Measurements from ENCODE around the gene MACROD2.

MACROD2 gene

GRCh38 chr20:14947946-14948345 is 952.6 kb downstream of the MACROD2 start:
- no peak for FAIRE-seq
- TF ChIP-seq POU2F2 (IDR thresholded peaks at IDR 0.05; ENCODE audit: low read depth, low read length) = no peak
- no peak for TF ChIP-seq PAX5 (IDR thresholded peaks at IDR 0.05; ENCODE audit: insufficient read depth, low read length, severe bottlenecking)
- no peak for TF ChIP-seq SPI1 (IDR thresholded peaks at IDR 0.05; ENCODE audit: low read depth, low read length)
- no peak for DNase-seq (ENCODE audit: insufficient read length, low spot score)

DNA sequence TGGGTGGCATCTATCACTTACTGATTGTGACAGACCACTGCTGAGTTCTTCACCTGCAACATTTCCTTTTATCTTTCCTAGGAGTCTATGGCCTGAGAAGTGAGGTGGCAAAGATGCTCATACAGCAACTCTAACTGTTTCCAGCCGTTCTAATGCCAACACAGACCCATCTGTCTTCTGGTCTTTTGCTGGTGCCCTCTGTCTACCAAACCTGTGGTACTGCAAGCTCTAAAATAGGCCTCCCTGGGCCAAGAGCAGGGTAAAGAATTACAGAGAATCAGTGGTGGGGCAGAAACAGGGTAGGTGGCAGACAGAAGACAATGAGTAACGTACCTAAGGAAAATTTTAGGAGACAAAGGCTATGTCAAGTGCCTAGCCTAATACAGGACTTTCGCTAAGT is 953.1 kb downstream of the MACROD2 start:
- FAIRE-seq (no peak), DNase-seq (ENCODE audit: insufficient read length, low spot score) (no peak)
- no peak for TF ChIP-seq POU2F2 (IDR thresholded peaks at IDR 0.05; ENCODE audit: low read depth, low read length)
- TF ChIP-seq TAF1 (IDR thresholded peaks at IDR 0.05; ENCODE audit: low read depth, low read length) = no peak
- TF ChIP-seq PAX5 (IDR thresholded peaks at IDR 0.05; ENCODE audit: insufficient read depth, low read length, severe bottlenecking) = no peak
- no peak for TF ChIP-seq POLR2A (IDR thresholded peaks at IDR 0.05; ENCODE audit: low read depth, low read length)
- no peak for TF ChIP-seq POLR2AphosphoS5 (IDR thresholded peaks at IDR 0.05; ENCODE audit: low read depth, low read length)
- no peak for TF ChIP-seq SPI1 (IDR thresholded peaks at IDR 0.05; ENCODE audit: low read depth, low read length)

GRCh38 chr20:14950633-14951032 is 955.3 kb downstream of the MACROD2 start:
- FAIRE-seq = no peak
- no peak for TF ChIP-seq POLR2AphosphoS5 (IDR thresholded peaks at IDR 0.05; ENCODE audit: low read depth, low read length)
- TF ChIP-seq SPI1 (IDR thresholded peaks at IDR 0.05; ENCODE audit: low read depth, low read length) = no peak
- no peak for TF ChIP-seq POLR2A (IDR thresholded peaks at IDR 0.05; ENCODE audit: low read depth, low read length)
- TF ChIP-seq TAF1 (IDR thresholded peaks at IDR 0.05; ENCODE audit: low read depth, low read length) = no peak
- no peak for TF ChIP-seq PAX5 (IDR thresholded peaks at IDR 0.05; ENCODE audit: insufficient read depth, low read length, severe bottlenecking)
- no peak for TF ChIP-seq POU2F2 (IDR thresholded peaks at IDR 0.05; ENCODE audit: low read depth, low read length)
- DNase-seq (ENCODE audit: insufficient read length, low spot score) = no peak

DNA sequence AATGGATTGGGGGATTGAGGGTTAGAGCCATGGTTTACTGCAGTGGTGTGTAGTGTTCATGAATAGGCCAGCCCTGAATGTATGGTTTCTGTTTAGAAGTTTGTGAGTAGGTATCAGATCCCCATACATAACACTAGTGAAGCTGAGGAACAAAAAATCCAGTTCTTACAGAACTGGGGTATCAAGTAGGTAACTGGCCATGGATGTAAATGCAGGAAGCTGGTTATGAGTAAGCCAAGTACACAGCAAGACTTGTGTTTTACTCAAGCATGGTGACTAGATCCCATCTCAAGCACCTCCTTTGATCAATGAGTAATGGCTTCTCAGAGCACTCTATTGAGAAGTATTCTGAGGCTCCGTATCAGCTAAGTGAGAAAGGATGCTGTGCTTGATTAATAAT is 955.8 kb downstream of the MACROD2 start:
- no peak for FAIRE-seq
- DNase-seq (ENCODE audit: insufficient read length, low spot score) = no peak
- TF ChIP-seq POLR2A (IDR thresholded peaks at IDR 0.05; ENCODE audit: low read depth, low read length) (no peak), SPI1 (IDR thresholded peaks at IDR 0.05; ENCODE audit: low read depth, low read length) (no peak), PAX5 (IDR thresholded peaks at IDR 0.05; ENCODE audit: insufficient read depth, low read length, severe bottlenecking) (no peak), POLR2AphosphoS5 (IDR thresholded peaks at IDR 0.05; ENCODE audit: low read depth, low read length) (no peak)

- no peak for DNase-seq (ENCODE audit: insufficient read length, low spot score)
- TF ChIP-seq TAF1 (IDR thresholded peaks at IDR 0.05; ENCODE audit: low read depth, low read length) (no peak), POU2F2 (IDR thresholded peaks at IDR 0.05; ENCODE audit: low read depth, low read length) (no peak), POLR2AphosphoS5 (IDR thresholded peaks at IDR 0.05; ENCODE audit: low read depth, low read length) (no peak), SPI1 (IDR thresholded peaks at IDR 0.05; ENCODE audit: low read depth, low read length) (no peak), POLR2A (IDR thresholded peaks at IDR 0.05; ENCODE audit: low read depth, low read length) (no peak), PAX5 (IDR thresholded peaks at IDR 0.05; ENCODE audit: insufficient read depth, low read length, severe bottlenecking) (no peak)
- no peak for FAIRE-seq
Measured at GRCh38 chr20:14951707-14952418, 956.5 kb downstream of the MACROD2 start.

- FAIRE-seq (no peak), DNase-seq (ENCODE audit: insufficient read length, low spot score) (no peak)
- TF ChIP-seq POU2F2 (IDR thresholded peaks at IDR 0.05; ENCODE audit: low read depth, low read length) (no peak), PAX5 (IDR thresholded peaks at IDR 0.05; ENCODE audit: insufficient read depth, low read length, severe bottlenecking) (no peak), TAF1 (IDR thresholded peaks at IDR 0.05; ENCODE audit: low read depth, low read length) (no peak), POLR2A (IDR thresholded peaks at IDR 0.05; ENCODE audit: low read depth, low read length) (no peak), POLR2AphosphoS5 (IDR thresholded peaks at IDR 0.05; ENCODE audit: low read depth, low read length) (no peak), SPI1 (IDR thresholded peaks at IDR 0.05; ENCODE audit: low read depth, low read length) (no peak)
Measured at GRCh38 chr20:14953736-14954135, 958.4 kb downstream of the MACROD2 start.

DNA sequence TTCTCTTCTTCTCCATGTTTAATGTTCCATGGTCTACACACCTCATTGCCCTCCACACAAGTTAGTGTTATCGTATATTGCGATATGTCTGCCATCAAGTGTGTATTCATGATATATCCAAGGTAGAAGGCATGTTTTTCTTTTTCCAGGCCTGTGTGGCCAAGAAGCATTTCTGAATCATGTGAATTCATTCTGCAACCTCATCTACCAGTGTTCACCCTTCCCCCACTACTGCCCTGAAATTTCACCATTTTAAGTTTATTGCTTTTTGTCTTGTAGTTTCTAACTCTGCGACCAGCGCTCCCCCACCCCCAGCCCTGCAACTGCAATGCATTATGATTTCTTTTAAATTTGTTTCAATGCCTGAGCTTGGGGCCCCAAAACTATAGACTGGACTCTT is 960.1 kb downstream of the MACROD2 start:
- TF ChIP-seq POLR2AphosphoS5 (IDR thresholded peaks at IDR 0.05; ENCODE audit: low read depth, low read length) = no peak
- no peak for TF ChIP-seq POU2F2 (IDR thresholded peaks at IDR 0.05; ENCODE audit: low read depth, low read length)
- TF ChIP-seq SPI1 (IDR thresholded peaks at IDR 0.05; ENCODE audit: low read depth, low read length) = no peak
- no peak for TF ChIP-seq POLR2A (IDR thresholded peaks at IDR 0.05; ENCODE audit: low read depth, low read length)
- no peak for TF ChIP-seq PAX5 (IDR thresholded peaks at IDR 0.05; ENCODE audit: insufficient read depth, low read length, severe bottlenecking)
- no peak for TF ChIP-seq TAF1 (IDR thresholded peaks at IDR 0.05; ENCODE audit: low read depth, low read length)
- no peak for DNase-seq (ENCODE audit: insufficient read length, low spot score)
- no peak for FAIRE-seq

DNA sequence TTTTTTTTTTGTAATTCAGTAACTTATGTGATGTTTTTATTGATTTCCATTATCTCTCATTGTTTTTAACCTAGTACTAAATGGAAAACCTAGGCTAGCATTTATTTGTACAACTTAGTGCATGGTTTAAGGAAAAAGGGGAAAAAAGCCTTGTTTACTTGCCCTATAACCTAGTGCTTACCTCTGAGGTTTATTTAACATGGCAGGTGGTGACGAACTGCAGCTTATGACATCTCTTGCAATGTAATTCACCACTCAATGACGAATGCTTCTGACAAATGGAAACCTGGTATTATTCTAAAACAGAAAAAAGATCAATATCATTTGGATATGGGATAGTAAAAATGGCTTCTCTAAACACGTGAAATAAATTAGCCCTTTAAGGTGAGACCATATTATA is 960.7 kb downstream of the MACROD2 start:
- FAIRE-seq = no peak
- no peak for DNase-seq (ENCODE audit: insufficient read length, low spot score)

DNA sequence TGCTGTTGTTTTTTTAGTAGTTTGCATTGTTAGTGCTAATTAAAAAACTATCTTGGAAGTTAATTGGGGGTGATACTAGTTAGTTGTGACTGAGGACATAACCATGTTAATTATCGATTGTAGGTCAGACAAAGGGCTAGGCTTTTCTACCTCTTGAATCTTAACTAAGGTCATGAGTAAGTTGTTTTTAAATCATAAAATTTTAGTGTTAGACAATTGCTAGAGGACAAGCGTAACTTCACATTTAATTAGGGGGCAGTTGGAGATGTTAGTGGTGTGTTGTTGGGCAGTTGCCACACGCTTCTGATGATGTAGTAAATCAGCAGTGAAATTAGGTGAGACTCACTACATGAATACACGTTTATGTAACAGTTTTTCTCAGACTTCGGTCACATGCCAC is 961.2 kb downstream of the MACROD2 start:
- DNase-seq (ENCODE audit: insufficient read length, low spot score) = no peak

More for the DNA sequence above, 960.7 kb downstream of the MACROD2 start:
- TF ChIP-seq TAF1 (IDR thresholded peaks at IDR 0.05; ENCODE audit: low read depth, low read length) (no peak), PAX5 (IDR thresholded peaks at IDR 0.05; ENCODE audit: insufficient read depth, low read length, severe bottlenecking) (no peak), POLR2A (IDR thresholded peaks at IDR 0.05; ENCODE audit: low read depth, low read length) (no peak), POLR2AphosphoS5 (IDR thresholded peaks at IDR 0.05; ENCODE audit: low read depth, low read length) (no peak), POU2F2 (IDR thresholded peaks at IDR 0.05; ENCODE audit: low read depth, low read length) (no peak), SPI1 (IDR thresholded peaks at IDR 0.05; ENCODE audit: low read depth, low read length) (no peak)

DNA sequence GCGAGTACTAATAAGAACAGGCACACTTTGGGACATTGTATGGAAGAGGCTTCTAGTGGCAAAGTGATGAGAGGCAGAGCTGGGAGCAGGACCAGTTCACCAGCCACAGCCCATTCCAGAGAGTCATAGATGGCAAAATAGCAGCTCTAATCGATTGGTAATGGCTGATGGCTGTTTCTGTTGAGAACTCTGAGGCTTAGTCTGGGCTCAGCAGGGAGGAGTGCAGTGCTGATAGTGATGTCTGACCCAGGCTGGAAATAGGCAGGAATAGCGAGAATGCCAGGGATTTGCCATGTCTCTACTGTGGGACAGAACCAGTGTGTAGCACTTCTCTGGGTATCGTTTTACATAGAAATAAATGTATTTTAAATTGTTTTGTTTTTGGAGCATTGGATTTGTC is 962.1 kb downstream of the MACROD2 start:
- TF ChIP-seq PAX5 (IDR thresholded peaks at IDR 0.05; ENCODE audit: insufficient read depth, low read length, severe bottlenecking) (no peak), POU2F2 (IDR thresholded peaks at IDR 0.05; ENCODE audit: low read depth, low read length) (no peak), POLR2AphosphoS5 (IDR thresholded peaks at IDR 0.05; ENCODE audit: low read depth, low read length) (no peak), POLR2A (IDR thresholded peaks at IDR 0.05; ENCODE audit: low read depth, low read length) (no peak), TAF1 (IDR thresholded peaks at IDR 0.05; ENCODE audit: low read depth, low read length) (no peak), SPI1 (IDR thresholded peaks at IDR 0.05; ENCODE audit: low read depth, low read length) (no peak)
- no peak for FAIRE-seq
- DNase-seq (ENCODE audit: insufficient read length, low spot score) = no peak

More for the DNA sequence above, 961.2 kb downstream of the MACROD2 start:
- TF ChIP-seq POLR2AphosphoS5 (IDR thresholded peaks at IDR 0.05; ENCODE audit: low read depth, low read length) (no peak), POU2F2 (IDR thresholded peaks at IDR 0.05; ENCODE audit: low read depth, low read length) (no peak), POLR2A (IDR thresholded peaks at IDR 0.05; ENCODE audit: low read depth, low read length) (no peak)
- no peak for FAIRE-seq
